K562 (cell line): ENCODE data around the gene PSAP. TPM values are rescaled to one million over a fixed set of nuclear protein-coding genes. Genes with fewer than 3 reads are reported as not detected.

Experiments used
- ARID2 ChIP-seq: fragments of 450-650 bp; IDR thresholded peaks from 2 replicates; pipeline ENCODE4 v1.6.1; 2017; ENCODE audit warnings: antibody characterized with exemption, mild to moderate bottlenecking
- ATF7 ChIP-seq: fragments of 450-650 bp; IDR thresholded peaks from 2 replicates; pipeline ENCODE4 v1.7.1; 2014; ENCODE audit warnings: mild to moderate bottlenecking, moderate library complexity
- HNRNPUL1 ChIP-seq: fragments of 200-400 bp; formaldehyde crosslinking; IDR thresholded peaks from 2 replicates; pipeline ENCODE4 v1.6.1; 2017; ENCODE audit warnings: low read length
- ID3 ChIP-seq, 2 experiments: fragments of 250-450 bp in 1 of 2; fragments of 450-650 bp in 1 of 2; sonication (Bioruptor Pico) in 1 of 2; IDR thresholded peaks; 2 replicates each; pipeline versions ENCODE4 v1.6.1 to v1.8.0; 2016 to 2021; ENCODE audit warnings: mild to moderate bottlenecking in 2 of 2, moderate library complexity in 2 of 2, missing compliant biosample characterization in 1 of 2, missing genetic modification characterization in 1 of 2
- MECOM ChIP-seq: fragments of 250-450 bp; sonication (Bioruptor Pico); IDR thresholded peaks from 2 replicates; pipeline ENCODE4 v1.8.0; 2022; ENCODE audit warnings: inconsistent platforms
- NCOR1 ChIP-seq: fragments of 450-650 bp; IDR thresholded peaks from 2 replicates; pipeline ENCODE4 v1.6.1; 2016; ENCODE audit warnings: mild to moderate bottlenecking, moderate library complexity
- RREB1 ChIP-seq: fragments of 250-450 bp; sonication (Bioruptor Pico); IDR thresholded peaks from 2 replicates; pipeline ENCODE4 v1.4.0; 2020
- STAG1 ChIP-seq: sonication (generic); formaldehyde crosslinking; IDR thresholded peaks from 2 replicates; pipeline ENCODE4 v1.5.0; 2020; ENCODE audit warnings: missing genetic modification reagents, borderline replicate concordance
- ZC3H4 ChIP-seq: sonication (generic); formaldehyde crosslinking; IDR thresholded peaks from 2 replicates; pipeline ENCODE4 v1.9.0; 2021; ENCODE audit warnings: missing genetic modification reagents, borderline replicate concordance
- ZNF134 ChIP-seq: fragments of 250-450 bp; sonication (Bioruptor Pico); conservative IDR thresholded peaks from 2 replicates; pipeline ENCODE4 v1.4.0; 2020
- polyA plus RNA-seq, 8 experiments: library from polyadenylated mRNA; depleted of rRNA in 4 of 8; stranded (reverse) in 5 of 8; unstranded in 3 of 8; fragments of >200 nt; fragmentation: Nextera tagmentation in 2 of 8; fragmentation: Illumina TruSeq in 1 of 8; extraction: Ambion mirVana in 2 of 8; extraction: Trizol in 1 of 8; gene quantifications; 2 replicates each; pipeline versions ENCODE4 v1.2.1 to v1.2.3, GENCODE V29; 2011 to 2014; ENCODE audit warnings: inconsistent platforms in 1 of 8, missing spikeins in 1 of 8
- total RNA-seq, 7 experiments: library from RNA; depleted of rRNA in 6 of 7; stranded (reverse); fragments of >200 nt in 6 of 7; fragmentation: Illumina TruSeq in 2 of 7; extraction: Trizol in 2 of 7; gene quantifications; 2 replicates each; pipeline versions ENCODE4 v1.2.1 to v1.2.3, GENCODE V29; 2011 to 2021; ENCODE audit warnings: low replicate concordance in 1 of 7
- TF ChIP-seq, protein P1 (sequence below): fragments of 450-650 bp; IDR thresholded peaks from 2 replicates; pipeline ENCODE4 v1.6.1; 2016; ENCODE audit warnings: low read depth

The PSAP gene
- total and polyA plus RNA-seq, 9 of the 15 experiments (the other 6 are each of a cell fraction or from before 2014, with no cell fraction given) = 245 to 700 (median 429) TPM

- no peak for TF ChIP-seq STAG1
- TF ChIP-seq ATF7 = peak; percentile 98
- TF ChIP-seq NCOR1 = peak; percentile 74
- TF ChIP-seq, protein P1, sequence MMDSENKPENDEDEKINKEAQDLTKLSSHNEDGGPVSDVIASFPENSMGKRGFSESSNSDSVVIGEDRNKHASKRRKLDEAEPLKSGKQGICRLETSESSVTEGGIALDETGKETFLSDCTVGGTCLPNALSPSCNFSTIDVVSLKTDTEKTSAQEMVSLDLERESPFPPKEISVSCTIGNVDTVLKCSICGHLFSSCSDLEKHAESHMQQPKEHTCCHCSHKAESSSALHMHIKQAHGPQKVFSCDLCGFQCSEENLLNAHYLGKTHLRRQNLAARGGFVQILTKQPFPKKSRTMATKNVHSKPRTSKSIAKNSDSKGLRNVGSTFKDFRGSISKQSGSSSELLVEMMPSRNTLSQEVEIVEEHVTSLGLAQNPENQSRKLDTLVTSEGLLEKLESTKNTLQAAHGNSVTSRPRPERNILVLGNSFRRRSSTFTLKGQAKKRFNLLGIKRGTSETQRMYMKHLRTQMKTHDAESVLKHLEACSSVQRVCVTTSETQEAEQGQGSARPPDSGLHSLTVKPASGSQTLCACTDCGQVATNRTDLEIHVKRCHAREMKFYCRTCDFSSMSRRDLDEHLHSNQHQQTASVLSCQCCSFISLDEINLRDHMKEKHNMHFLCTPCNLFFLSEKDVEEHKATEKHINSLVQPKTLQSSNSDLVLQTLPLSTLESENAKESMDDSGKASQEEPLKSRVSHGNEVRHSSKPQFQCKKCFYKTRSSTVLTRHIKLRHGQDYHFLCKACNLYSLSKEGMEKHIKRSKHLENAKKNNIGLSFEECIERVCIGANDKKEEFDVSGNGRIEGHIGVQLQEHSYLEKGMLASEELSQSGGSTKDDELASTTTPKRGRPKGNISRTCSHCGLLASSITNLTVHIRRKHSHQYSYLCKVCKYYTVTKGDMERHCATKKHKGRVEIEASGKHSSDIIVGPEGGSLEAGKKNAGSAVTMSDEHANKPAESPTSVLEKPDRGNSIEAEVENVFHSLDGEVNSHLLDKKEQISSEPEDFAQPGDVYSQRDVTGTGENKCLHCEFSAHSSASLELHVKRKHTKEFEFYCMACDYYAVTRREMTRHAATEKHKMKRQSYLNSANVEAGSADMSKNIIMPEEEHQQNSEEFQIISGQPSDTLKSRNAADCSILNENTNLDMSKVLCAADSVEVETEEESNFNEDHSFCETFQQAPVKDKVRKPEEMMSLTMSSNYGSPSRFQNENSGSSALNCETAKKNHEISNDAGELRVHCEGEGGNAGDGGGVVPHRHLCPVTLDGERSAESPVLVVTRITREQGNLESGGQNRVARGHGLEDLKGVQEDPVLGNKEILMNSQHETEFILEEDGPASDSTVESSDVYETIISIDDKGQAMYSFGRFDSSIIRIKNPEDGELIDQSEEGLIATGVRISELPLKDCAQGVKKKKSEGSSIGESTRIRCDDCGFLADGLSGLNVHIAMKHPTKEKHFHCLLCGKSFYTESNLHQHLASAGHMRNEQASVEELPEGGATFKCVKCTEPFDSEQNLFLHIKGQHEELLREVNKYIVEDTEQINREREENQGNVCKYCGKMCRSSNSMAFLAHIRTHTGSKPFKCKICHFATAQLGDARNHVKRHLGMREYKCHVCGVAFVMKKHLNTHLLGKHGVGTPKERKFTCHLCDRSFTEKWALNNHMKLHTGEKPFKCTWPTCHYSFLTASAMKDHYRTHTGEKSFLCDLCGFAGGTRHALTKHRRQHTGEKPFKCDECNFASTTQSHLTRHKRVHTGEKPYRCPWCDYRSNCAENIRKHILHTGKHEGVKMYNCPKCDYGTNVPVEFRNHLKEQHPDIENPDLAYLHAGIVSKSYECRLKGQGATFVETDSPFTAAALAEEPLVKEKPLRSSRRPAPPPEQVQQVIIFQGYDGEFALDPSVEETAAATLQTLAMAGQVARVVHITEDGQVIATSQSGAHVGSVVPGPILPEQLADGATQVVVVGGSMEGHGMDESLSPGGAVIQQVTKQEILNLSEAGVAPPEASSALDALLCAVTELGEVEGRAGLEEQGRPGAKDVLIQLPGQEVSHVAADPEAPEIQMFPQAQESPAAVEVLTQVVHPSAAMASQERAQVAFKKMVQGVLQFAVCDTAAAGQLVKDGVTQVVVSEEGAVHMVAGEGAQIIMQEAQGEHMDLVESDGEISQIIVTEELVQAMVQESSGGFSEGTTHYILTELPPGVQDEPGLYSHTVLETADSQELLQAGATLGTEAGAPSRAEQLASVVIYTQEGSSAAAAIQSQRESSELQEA = no peak
- peak; percentile 50; the same call in 1 of the 2 replicates for TF ChIP-seq ZNF134 (CRISPR knock-in tag)
- no peak for TF ChIP-seq ZC3H4
- no peak for TF ChIP-seq ARID2
- TF ChIP-seq MECOM (CRISPR knock-in tag) = 0 out of 2 replicates have a peak, but pooled peaks have one; percentile 22
- no peak for TF ChIP-seq HNRNPUL1
- TF ChIP-seq ID3 (CRISPR knock-in tag; IDR thresholded peaks at IDR 0.05) = no peak
- peak; percentile 46; the same call in 1 of the 2 replicates for TF ChIP-seq ID3 (tag; IDR thresholded peaks at IDR 0.05)
- peak; percentile 95 for TF ChIP-seq RREB1 (CRISPR knock-in tag)
Measured at GRCh38 chr10:71860243-71861029, 9.4 kb upstream of the PSAP start (continued).
